Activated T-helper 1 cell treated with anti-CD3 and anti-CD28 coated beads, Interleukin-2, amount 50 U/mL, for 16 hours (primary cell): ENCODE data around the gene PREB.

ENCODE experiments used
- DNase-seq, 2 donors: peaks; one replicate each; pipeline ENCODE4 v3.0.0-alpha.2; 2020; ENCODE audit warnings: low read depth in 1 of 2, low spot score in 1 of 2

Gene PREB

DNA sequence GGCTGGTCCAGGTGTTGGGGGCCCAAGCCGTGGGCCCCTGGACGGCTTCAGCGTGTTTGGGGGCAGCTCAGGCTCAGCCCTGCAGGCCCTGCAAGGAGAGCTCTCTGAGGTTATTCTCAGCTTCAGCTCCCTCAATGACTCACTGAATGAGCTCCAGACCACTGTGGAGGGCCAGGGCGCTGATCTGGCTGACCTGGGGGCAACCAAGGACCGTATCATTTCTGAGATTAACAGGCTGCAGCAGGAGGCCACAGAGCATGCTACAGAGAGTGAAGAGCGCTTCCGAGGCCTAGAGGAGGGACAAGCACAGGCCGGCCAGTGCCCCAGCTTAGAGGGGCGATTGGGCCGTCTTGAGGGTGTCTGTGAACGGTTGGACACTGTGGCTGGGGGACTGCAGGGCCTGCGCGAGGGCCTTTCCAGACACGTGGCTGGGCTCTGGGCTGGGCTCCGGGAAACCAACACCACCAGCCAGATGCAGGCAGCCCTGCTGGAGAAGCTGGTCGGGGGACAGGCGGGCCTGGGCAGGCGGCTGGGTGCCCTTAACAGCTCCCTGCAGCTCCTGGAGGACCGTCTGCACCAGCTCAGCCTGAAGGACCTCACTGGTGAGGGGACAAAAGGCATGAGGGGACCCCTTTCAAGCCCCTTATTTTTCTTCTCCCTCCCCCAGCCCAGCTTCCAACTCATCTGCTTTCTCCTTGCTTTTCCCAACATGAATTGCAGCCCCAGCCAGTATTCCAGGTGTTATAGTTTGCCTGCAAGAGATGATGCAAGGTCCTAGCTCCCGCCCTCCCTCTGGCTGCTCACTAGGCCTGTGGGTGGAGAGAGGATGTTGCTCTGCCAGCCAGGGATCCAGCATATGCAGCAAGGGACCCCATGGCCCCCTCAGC lies 50.8 kb downstream of the PREB start:
- DNase-seq = no peak

GRCh38 chr2:27082773-27083409 lies 51.5 kb downstream of the PREB start:
- no peak for DNase-seq

- DNase-seq = no peak
Observed at GRCh38 chr2:27081984-27082772, 52.3 kb downstream of the PREB start.
